Measurements from ENCODE around the gene TMEM38B.

GRCh38 chr9:105647595-105648349, 46.6 kb upstream of the TMEM38B start:
- TF ChIP-seq ZNF202 (tag by site-specific recombination; IDR thresholded peaks at IDR 0.05; ENCODE audit: borderline replicate concordance) (no peak), CTCF (tag by site-specific recombination; IDR thresholded peaks at IDR 0.05) (no peak), ZNF654 (tag by site-specific recombination; IDR thresholded peaks at IDR 0.05; ENCODE audit: low read depth) (no peak), ZNF274 (IDR thresholded peaks at IDR 0.05; ENCODE audit: low read length) (no peak), ZNF274 (tag by site-specific recombination; IDR thresholded peaks at IDR 0.05; ENCODE audit: borderline replicate concordance) (no peak), ZNF121 (tag by site-specific recombination; IDR thresholded peaks at IDR 0.05) (no peak), ZNF302 (tag by site-specific recombination; IDR thresholded peaks at IDR 0.05; ENCODE audit: low read depth) (no peak), ZNF362 (tag by site-specific recombination; IDR thresholded peaks at IDR 0.05) (no peak)
